Dendritic cell treated with granulocyte-macrophage colony-stimulating factor and Interleukin-4, amounts not matched to agents 40 ng/mL and 50 ng/mL, for 4 days (primary cell): ENCODE measurements around the gene PDLIM5.
"Not testable (repeated sequence)": the region's sequence is repeated elsewhere in the genome, so short reads cannot be mapped to it uniquely, and the experiment has no call there.

ENCODE experiments used
- H3K27ac Mint-ChIP-seq: one replicate; pipeline ENCODE4 v1.8.0; 2022; ENCODE audit warnings: mild to moderate bottlenecking, mixed read lengths
- H3K27me3 Mint-ChIP-seq: one replicate; pipeline ENCODE4 v1.8.0; 2022; ENCODE audit warnings: mild to moderate bottlenecking, mixed read lengths
- H3K36me3 Mint-ChIP-seq: one replicate; pipeline ENCODE4 v1.8.0; 2022; ENCODE audit warnings: low read depth, mixed read lengths
- H3K4me1 Mint-ChIP-seq: one replicate; pipeline ENCODE4 v1.8.0; 2022; ENCODE audit warnings: low read depth, mixed read lengths
- H3K4me3 Mint-ChIP-seq: one replicate; pipeline ENCODE4 v1.8.0; 2022; ENCODE audit warnings: mild to moderate bottlenecking, moderate library complexity, mixed read lengths
- H3K9me3 Mint-ChIP-seq: one replicate; pipeline ENCODE4 v1.8.0; 2022; ENCODE audit warnings: mixed read lengths
- intact Hi-C: fragments of 100-400 bp; cut with micrococcal nuclease; formaldehyde crosslinking; loops from one replicate; pipeline ENCODE4 v1.15.0; 2022

PDLIM5 gene

DNA sequence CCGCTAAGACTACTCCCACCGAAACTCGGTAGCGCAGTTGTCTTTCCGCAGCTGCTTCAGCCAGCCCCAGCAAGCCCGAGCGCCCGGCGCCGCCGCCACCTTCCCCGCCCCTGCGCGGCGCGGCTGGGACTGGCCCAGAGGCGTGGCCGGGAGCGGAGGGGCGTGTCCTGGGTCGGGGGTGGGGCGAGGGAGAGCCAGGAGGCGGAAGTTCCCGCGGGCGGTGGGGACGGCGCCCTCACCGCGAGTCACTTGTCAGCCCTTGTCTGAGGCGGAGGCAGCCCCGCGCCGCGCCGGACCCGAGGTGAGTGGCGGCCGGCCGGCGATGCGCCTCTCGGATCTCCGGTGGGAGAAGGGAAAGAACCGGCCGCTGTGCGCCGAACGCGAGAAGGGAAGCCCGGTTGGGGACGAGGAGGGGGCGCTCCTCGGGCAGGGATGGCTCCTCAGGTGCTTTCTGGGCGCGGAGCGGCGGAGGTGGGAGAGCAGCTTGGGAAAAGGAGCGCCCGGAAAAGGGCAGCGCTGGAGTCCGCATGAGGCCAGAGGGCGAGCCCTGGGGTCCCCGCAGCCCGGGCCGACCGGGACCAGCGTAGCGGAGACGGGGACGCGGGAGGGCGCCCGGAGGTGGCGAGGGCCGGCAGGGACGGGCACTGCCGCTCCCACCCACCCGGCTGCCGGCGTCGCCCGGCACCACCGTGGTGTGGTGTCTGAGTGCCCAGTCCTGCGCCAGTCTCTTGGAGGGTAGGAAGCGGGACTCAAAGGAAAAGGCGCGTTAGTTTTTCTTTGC is at the start of gene PDLIM5:
TSS of gene PDLIM5 (plus strand) at position 248 of the 781 bp plus-strand sequence. CDS start 3,347 bp downstream, outside the sequence.
- Mint-ChIP-seq H3K9me3 (no peaks in the 10 kb centered on the region), H3K27me3 (peaks cover 12% of the 10 kb centered on the region), H3K27ac (peak within 1 kb of the TSS; percentile 95), H3K4me1 (peaks cover 27% of the 10 kb centered on the region), H3K4me3 (peak within 1 kb of the TSS; percentile 94), H3K36me3 (peaks cover 22% of the 10 kb centered on the region)
- intact Hi-C loops: loop anchor here (5.0 kb wide), 2 partner anchors 65 to 145 kb away; no protein-coding TSS in a partner anchor

- H3K27ac Mint-ChIP-seq, H3K27me3 Mint-ChIP-seq, intact Hi-C loops, H3K4me1 Mint-ChIP-seq, H3K36me3 Mint-ChIP-seq, H3K9me3 Mint-ChIP-seq, H3K4me3 Mint-ChIP-seq: not testable (repeated sequence)
Measured at GRCh38 chr4:94402439-94402838, 49.3 kb upstream of the PDLIM5 start.

DNA sequence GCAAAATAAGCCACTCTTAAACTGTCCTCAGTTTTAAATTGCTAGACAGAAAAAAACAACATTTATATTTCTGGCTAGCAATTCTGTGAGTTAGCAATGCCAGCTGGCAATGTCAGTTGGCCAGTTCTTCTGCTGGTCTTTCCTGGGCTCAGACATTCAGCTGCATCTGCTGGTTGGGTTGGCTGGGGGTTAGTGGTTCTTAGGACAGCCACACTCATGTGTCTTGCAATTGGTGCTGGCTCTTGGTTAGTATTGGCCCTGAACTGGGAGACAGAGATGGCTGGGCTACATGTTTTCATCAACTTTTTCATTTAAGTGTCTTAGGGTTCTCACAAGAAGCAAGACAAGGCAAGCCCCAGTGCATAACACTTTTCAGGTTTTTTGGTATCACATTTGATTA is 48.0 kb upstream of the PDLIM5 start:
- H3K9me3 Mint-ChIP-seq: no peaks in the 10 kb centered on the region
- no peaks in the 10 kb centered on the region for H3K4me1 Mint-ChIP-seq
- H3K4me3 Mint-ChIP-seq: no peak overlapping the region
- no peaks in the 10 kb centered on the region for H3K36me3 Mint-ChIP-seq
- no peaks in the 10 kb centered on the region for H3K27me3 Mint-ChIP-seq
- intact Hi-C loops: no loop called here
- H3K27ac Mint-ChIP-seq: no peak overlapping the region

DNA sequence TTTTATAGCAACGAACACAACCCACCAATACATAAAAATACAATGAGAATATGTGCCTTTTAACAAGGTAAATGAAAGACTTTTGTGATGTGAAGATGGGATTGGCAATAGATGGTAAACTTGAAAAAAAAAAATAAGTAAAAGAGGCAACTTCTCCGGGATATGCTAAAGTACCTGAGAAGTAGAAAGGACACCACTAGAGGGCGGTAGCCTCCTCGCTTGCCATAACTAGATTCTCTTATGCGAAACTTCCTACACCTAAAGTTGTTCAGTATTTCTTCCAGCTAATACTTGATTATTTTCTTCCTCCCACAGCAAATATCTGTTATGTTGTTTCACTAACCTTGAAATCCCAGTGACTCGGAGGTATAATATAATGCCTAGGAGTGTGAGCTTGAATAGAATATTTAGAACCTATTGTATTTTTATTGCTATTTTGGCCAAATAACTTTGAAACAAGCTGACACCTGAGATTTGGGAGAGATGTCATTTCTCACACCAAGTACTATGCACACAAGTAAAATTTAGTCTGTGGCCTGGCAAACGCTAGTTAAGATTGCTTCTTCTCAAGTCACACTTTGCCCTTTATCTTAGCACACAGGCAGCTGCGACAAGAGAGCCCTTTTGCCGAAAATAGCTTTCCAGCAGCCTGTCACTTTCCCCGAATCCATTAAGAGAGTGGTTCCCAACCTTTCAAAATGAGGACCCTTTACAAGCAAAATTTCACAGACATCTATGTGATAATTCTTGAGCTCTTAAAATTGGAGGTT is 44.9 kb upstream of the PDLIM5 start:
- no peak overlapping the region for H3K27ac Mint-ChIP-seq
- intact Hi-C loops: loop anchor here (1.0 to 5.0 kb wide), 2 partner anchors 40 to 189 kb away; no protein-coding TSS in a partner anchor
- no peaks in the 10 kb centered on the region for H3K4me1 Mint-ChIP-seq
- H3K27me3 Mint-ChIP-seq: no peaks in the 10 kb centered on the region
- H3K36me3 Mint-ChIP-seq: no peaks in the 10 kb centered on the region
- H3K9me3 Mint-ChIP-seq: no peaks in the 10 kb centered on the region
- H3K4me3 Mint-ChIP-seq: no peak overlapping the region

DNA sequence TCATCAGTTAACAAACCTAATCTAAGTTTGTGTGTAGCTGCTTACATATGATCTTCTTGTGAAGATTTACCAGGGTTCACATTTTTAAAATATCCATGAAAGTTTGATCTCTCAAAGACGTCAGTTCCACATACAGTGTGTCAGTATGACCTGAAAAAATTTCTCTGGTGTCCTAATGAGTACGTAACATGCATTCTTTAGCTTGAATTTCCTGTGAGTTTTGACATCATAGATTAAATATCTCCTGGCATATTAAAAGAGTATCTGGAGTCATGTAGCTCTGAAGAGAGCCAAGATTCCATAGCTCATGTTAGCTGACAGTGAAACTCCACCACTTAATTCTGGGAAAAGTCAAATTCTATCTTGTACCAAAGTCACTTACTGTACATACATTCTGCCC is 43.9 kb upstream of the PDLIM5 start:
- Mint-ChIP-seq H3K27me3 (no peaks in the 10 kb centered on the region), H3K4me3 (no peak overlapping the region), H3K36me3 (no peaks in the 10 kb centered on the region), H3K27ac (no peak overlapping the region), H3K9me3 (no peaks in the 10 kb centered on the region), H3K4me1 (peaks cover 6% of the 10 kb centered on the region)
- intact Hi-C loops: loop anchor here (5.0 kb wide), 1 partner anchor 39 kb away; no protein-coding TSS in a partner anchor

- H3K4me3 Mint-ChIP-seq: no peak overlapping the region
- no peaks in the 10 kb centered on the region for H3K9me3 Mint-ChIP-seq
- peaks cover 8% of the 10 kb centered on the region for H3K4me1 Mint-ChIP-seq
- H3K36me3 Mint-ChIP-seq: no peaks in the 10 kb centered on the region
- H3K27ac Mint-ChIP-seq: no peak overlapping the region
- intact Hi-C loops: loop anchor here (5.0 kb wide), 1 partner anchor 39 kb away; no protein-coding TSS in a partner anchor
- H3K27me3 Mint-ChIP-seq: peaks cover 2% of the 10 kb centered on the region
Measured at GRCh38 chr4:94408549-94409374, 43.0 kb upstream of the PDLIM5 start.

DNA sequence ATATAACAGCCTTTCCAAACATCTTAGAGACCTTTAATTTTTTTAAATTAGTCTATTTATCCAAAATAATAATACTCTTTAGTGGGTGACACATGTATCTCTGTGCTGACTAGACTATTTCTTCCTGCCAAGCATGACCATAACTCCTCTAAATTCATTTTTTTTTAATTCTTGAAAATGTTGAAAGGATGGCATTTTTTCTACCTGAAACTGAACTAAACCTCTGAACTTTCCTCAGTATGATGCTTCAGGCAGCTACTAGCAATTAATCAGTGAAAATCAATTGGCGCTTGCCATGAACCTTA is 42.4 kb upstream of the PDLIM5 start:
- Mint-ChIP-seq H3K4me3 (no peak overlapping the region), H3K4me1 (peaks cover 8% of the 10 kb centered on the region), H3K9me3 (no peaks in the 10 kb centered on the region), H3K27ac (no peak overlapping the region), H3K36me3 (no peaks in the 10 kb centered on the region), H3K27me3 (peaks cover 4% of the 10 kb centered on the region)
- intact Hi-C loops: loop anchor here (5.0 kb wide), 1 partner anchor 38 kb away; no protein-coding TSS in a partner anchor

GRCh38 chr4:94409962-94410361 is 41.8 kb upstream of the PDLIM5 start:
- Mint-ChIP-seq H3K4me3 (no peak overlapping the region), H3K27me3 (peaks cover 4% of the 10 kb centered on the region), H3K4me1 (peaks cover 8% of the 10 kb centered on the region)

DNA sequence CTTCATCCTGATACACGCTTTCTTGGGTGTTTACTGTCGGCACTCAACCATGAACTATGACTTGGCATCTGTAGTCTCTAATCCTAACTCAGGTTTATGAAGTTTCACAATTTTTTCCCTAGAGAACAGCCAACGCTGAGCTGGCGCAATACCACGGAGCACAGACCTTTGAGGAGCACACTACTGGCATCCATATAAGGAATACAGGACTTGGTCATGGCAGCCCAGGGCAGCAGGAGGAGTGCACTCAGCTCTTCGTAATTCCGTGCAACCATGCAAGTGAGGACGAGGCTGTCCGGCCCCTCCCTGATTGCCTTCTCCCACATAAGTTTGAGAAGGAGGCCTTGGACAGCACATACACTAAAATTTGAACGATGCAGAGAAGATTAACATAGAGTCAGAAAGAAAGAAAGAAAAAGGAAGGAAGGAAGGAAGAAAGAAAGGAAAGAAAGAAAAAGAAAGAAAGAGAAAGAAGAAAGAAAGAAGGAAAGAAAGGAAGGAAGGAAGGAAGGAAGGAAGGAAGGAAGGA is 41.0 kb upstream of the PDLIM5 start:
- Mint-ChIP-seq H3K36me3 (no peaks in the 10 kb centered on the region), H3K27me3 (peaks cover 4% of the 10 kb centered on the region), H3K27ac (no peak overlapping the region), H3K9me3 (no peaks in the 10 kb centered on the region), H3K4me3 (no peak overlapping the region), H3K4me1 (peaks cover 8% of the 10 kb centered on the region)
- intact Hi-C loops: no loop called here

More at GRCh38 chr4:94409962-94410361, 41.8 kb upstream of the PDLIM5 start:
- intact Hi-C loops: loop anchor here (5.0 kb wide), 1 partner anchor 37 kb away; no protein-coding TSS in a partner anchor
- Mint-ChIP-seq H3K9me3 (no peaks in the 10 kb centered on the region), H3K27ac (no peak overlapping the region), H3K36me3 (no peaks in the 10 kb centered on the region)

GRCh38 chr4:94411296-94411695 is 40.4 kb upstream of the PDLIM5 start:
- peaks cover 8% of the 10 kb centered on the region for H3K4me1 Mint-ChIP-seq
- intact Hi-C loops: no loop called here
- H3K9me3 Mint-ChIP-seq: no peaks in the 10 kb centered on the region
- H3K4me3 Mint-ChIP-seq: no peak overlapping the region
- H3K27me3 Mint-ChIP-seq: peaks cover 4% of the 10 kb centered on the region
- no peaks in the 10 kb centered on the region for H3K36me3 Mint-ChIP-seq
- no peak overlapping the region for H3K27ac Mint-ChIP-seq

DNA sequence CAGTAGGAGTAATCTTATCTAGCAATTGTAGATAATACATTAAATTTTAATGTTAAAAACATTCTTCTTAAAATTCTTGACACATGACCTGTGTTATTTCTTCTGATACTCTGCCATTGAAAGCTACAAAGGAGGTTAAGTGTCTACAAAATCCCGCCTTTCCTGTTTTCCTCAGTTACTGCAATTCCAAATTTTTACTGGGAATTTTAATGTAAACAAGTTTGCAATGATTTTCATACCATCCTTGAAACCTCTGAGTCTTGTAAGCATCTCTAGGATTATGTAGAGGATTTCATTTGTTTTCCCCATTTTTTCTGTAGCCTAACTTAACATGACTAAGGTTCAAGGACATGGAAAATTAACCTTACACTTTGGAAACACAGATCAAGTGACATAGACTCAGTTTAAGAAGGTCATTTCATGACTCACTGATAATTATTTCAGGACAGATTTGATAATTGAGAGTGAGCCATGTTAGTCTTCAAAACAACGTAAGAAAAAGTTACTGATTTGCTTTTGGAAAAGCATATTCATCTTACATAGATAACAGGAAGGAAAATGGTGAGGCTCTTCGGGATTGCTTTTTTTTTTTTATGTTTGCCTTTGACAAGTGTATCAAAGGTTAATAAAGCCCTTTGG is 39.6 kb upstream of the PDLIM5 start:
- peaks cover 4% of the 10 kb centered on the region for H3K27me3 Mint-ChIP-seq
- H3K9me3 Mint-ChIP-seq: no peaks in the 10 kb centered on the region
- H3K27ac Mint-ChIP-seq: no peak overlapping the region
- intact Hi-C loops: no loop called here
- H3K4me3 Mint-ChIP-seq: no peak overlapping the region
- H3K36me3 Mint-ChIP-seq: no peaks in the 10 kb centered on the region
- H3K4me1 Mint-ChIP-seq: peaks cover 8% of the 10 kb centered on the region

- Mint-ChIP-seq H3K36me3 (no peaks in the 10 kb centered on the region), H3K4me3 (no peak overlapping the region), H3K27me3 (peaks cover 4% of the 10 kb centered on the region), H3K27ac (no peak overlapping the region), H3K9me3 (no peaks in the 10 kb centered on the region), H3K4me1 (peaks cover 8% of the 10 kb centered on the region)
- intact Hi-C loops: no loop called here
Measured at GRCh38 chr4:94412658-94413038, 39.1 kb upstream of the PDLIM5 start.
